Tibial nerve (tissue), 4 donors: ENCODE measurements around the gene MATN3. TPM values are rescaled to one million over a fixed set of nuclear protein-coding genes. Genes with fewer than 3 reads are reported as not detected.

Experiments
- DNase-seq, 2 donors: peaks; one replicate each; pipeline ENCODE4 v3.0.0-alpha.2; 2019; ENCODE audit warnings: low spot score in 2 of 2
- H3K27ac ChIP-seq, 4 donors: fragments of 200-600 bp; sonication (generic) in 3 of 4; one replicate each; pipeline ENCODE4 v1.5.1; 2017 to 2019; ENCODE audit warnings: mild to moderate bottlenecking in 1 of 4
- H3K27me3 ChIP-seq, 2 donors: fragments of 200-600 bp; sonication (generic) in 1 of 2; one replicate each; pipeline versions ENCODE4 v1.5.1 to v1.6.0; 2017 to 2019
- H3K36me3 ChIP-seq, 3 donors: fragments of 200-600 bp; sonication (generic); one replicate each; pipeline ENCODE4 v1.5.1; 2018 to 2019
- H3K4me1 ChIP-seq, 4 donors: fragments of 200-600 bp; sonication (generic) in 3 of 4; one replicate each; pipeline ENCODE4 v1.5.1; 2017 to 2019
- H3K4me3 ChIP-seq, 4 donors: fragments of 200-600 bp; sonication (generic) in 3 of 4; one replicate each; pipeline ENCODE4 v1.5.1; 2017 to 2019; ENCODE audit warnings: mild to moderate bottlenecking in 1 of 4, moderate library complexity in 1 of 4
- H3K9me3 ChIP-seq, 4 donors: fragments of 200-600 bp; sonication (generic) in 3 of 4; one replicate each; pipeline ENCODE4 v1.5.1; 2017 to 2019
- EP300 ChIP-seq, 2 donors: sonication (generic); formaldehyde crosslinking; IDR thresholded peaks; one replicate each; pipeline ENCODE4 v1.6.1; 2017; ENCODE audit warnings: antibody characterized with exemption in 2 of 2, mild to moderate bottlenecking in 1 of 2
- POLR2A ChIP-seq, 2 donors: fragments of 450-650 bp; IDR thresholded peaks; one replicate each; pipeline ENCODE4 v1.6.1; 2017; ENCODE audit warnings: antibody characterized with exemption in 2 of 2, mild to moderate bottlenecking in 2 of 2, moderate library complexity in 2 of 2
- WGBS, 2 donors: methylation state at CpG; one replicate each; pipeline ENCODE4 v1.1.5; 2018; 5-methylcytosine and 5-hydroxymethylcytosine counted together
- total RNA-seq, 4 donors: library from RNA; depleted of rRNA; stranded (reverse); fragments of >200 nt; gene quantifications; one replicate each; pipeline ENCODE4 v1.1.0, GENCODE V29; 2016
- TF ChIP-seq, protein P1 (sequence below), 5 experiments: fragments of 200-600 bp in 3 of 5; fragments of 450-650 bp in 2 of 5; sonication (generic) in 3 of 5; IDR thresholded peaks; one replicate each; pipeline ENCODE4 v1.5.1; 2016 to 2019; ENCODE audit warnings: antibody characterized with exemption in 5 of 5, mild to moderate bottlenecking in 3 of 5, moderate library complexity in 2 of 5

The MATN3 gene
- total RNA-seq, 4 donors from 2014 or later = 11.4 to 35.2 (median 29.8) TPM

GRCh38 chr2:19993731-19994130 is 18.7 kb downstream of the MATN3 start:
- peaks cover 0 to 12% (median 4%) of the 10 kb centered on the region in 4 donors for H3K4me1 ChIP-seq
- TF ChIP-seq, protein P1, sequence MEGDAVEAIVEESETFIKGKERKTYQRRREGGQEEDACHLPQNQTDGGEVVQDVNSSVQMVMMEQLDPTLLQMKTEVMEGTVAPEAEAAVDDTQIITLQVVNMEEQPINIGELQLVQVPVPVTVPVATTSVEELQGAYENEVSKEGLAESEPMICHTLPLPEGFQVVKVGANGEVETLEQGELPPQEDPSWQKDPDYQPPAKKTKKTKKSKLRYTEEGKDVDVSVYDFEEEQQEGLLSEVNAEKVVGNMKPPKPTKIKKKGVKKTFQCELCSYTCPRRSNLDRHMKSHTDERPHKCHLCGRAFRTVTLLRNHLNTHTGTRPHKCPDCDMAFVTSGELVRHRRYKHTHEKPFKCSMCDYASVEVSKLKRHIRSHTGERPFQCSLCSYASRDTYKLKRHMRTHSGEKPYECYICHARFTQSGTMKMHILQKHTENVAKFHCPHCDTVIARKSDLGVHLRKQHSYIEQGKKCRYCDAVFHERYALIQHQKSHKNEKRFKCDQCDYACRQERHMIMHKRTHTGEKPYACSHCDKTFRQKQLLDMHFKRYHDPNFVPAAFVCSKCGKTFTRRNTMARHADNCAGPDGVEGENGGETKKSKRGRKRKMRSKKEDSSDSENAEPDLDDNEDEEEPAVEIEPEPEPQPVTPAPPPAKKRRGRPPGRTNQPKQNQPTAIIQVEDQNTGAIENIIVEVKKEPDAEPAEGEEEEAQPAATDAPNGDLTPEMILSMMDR (IDR thresholded peaks at IDR 0.05) = no peak
- TF ChIP-seq EP300 (IDR thresholded peaks at IDR 0.05) (no peak), POLR2A (IDR thresholded peaks at IDR 0.05) (no peak)
- no peak overlapping the region for H3K4me3 ChIP-seq
- DNase-seq = no peak
- H3K36me3 ChIP-seq = no peaks in the 10 kb centered on the region
- no peaks in the 10 kb centered on the region for H3K9me3 ChIP-seq
- no peak overlapping the region for H3K27ac ChIP-seq
- no peaks in the 10 kb centered on the region for H3K27me3 ChIP-seq

- Histone ChIP-seq H3K27ac (no peak overlapping the region), H3K4me3 (no peak overlapping the region), H3K4me1 (peaks cover 0 to 22% (median 4%) of the 10 kb centered on the region in 4 donors), H3K9me3 (no peaks in the 10 kb centered on the region), H3K27me3 (no peaks in the 10 kb centered on the region), H3K36me3 (no peaks in the 10 kb centered on the region)
- WGBS, 2 donors = 88 to 94% methylated on average over 1 of the region's 1 CpG
- no peak for DNase-seq
- TF ChIP-seq POLR2A (IDR thresholded peaks at IDR 0.05) = no peak
- TF ChIP-seq, protein P1 (IDR thresholded peaks at IDR 0.05) = no peak
Observed at GRCh38 chr2:19991895-19992294, 20.6 kb downstream of the MATN3 start.

DNA sequence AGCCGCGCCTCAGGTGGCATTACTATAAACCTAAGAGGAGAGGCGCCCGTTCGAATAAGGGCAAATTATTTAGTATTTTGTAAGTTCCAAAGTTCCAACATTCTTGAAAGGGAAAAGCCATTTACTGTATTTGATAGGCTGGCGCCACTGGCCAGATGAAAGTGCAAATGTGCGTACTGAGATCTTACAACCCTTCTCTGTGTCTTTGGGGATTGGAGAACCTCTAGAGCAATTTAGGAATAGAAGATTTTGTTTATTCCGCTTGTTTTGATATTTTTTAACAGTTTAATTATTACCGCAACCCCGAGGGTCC is 22.1 kb downstream of the MATN3 start:
- Histone ChIP-seq H3K9me3 (no peaks in the 10 kb centered on the region), H3K27me3 (no peaks in the 10 kb centered on the region), H3K27ac (peak overlapping the region; percentile 56 to 83 (median 74)), H3K4me1 (peaks cover 0 to 22% (median 4%) of the 10 kb centered on the region in 4 donors), H3K4me3 (peak overlapping the region; percentile 54 to 81 (median 72)), H3K36me3 (no peaks in the 10 kb centered on the region)
- no peak for DNase-seq
- TF ChIP-seq EP300 (IDR thresholded peaks at IDR 0.05) = no peak
- TF ChIP-seq, protein P1 (IDR thresholded peaks at IDR 0.05) = no peak
- WGBS, 2 donors = 14 to 17% methylated on average over 10 of the region's 10 CpGs

DNA sequence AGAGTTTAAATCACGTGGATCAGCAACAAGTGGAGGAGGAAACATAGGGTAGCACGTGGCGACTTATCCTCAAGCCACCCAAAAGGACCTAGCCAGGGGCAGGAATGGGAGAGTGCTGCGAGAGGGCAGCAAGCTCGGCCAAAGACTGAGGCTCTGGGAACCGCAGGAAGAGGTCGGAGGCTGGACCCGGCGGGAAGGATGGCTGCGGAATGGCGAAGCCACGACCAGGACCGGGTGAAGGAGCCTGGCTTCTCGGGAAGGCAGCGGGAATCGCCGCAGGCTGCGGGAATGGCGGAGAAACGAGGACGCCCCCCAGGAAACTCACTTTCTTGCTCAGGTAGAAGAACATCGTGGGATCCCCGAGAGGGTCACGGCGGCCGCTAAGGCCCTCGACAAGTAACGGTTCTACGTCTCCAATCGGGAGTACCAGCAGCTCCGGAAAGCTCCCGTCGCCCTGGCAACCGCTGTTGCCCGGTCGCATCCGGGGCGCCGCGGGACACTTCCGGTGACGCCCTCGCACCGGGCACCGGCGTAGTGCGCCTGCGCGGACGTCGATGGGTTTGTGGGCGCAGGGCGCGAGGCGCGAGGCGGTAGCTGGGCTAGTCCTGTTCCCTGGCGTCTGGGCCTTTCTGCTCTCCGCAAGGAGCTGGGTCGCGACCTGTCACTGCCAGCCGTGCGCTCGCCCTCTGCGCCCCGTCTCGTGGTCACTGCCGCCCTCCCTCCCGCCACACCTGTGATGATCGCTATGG is 22.6 kb downstream of the MATN3 start, which contains the start of gene WDR35:
WDR35 (minus strand) TSS at position 439 of the 749 bp plus-strand sequence; CDS start at position 349, 90 bp downstream.
- H3K27ac ChIP-seq = peak within 1 kb of the TSS; percentile 56 to 83 (median 74)
- WGBS, 2 donors = 0 to 1% methylated on average over 32 to 64 of the region's 70 CpGs
- peak within 1 kb of the TSS; percentile 54 to 81 (median 72) for H3K4me3 ChIP-seq
- H3K4me1 ChIP-seq = peaks cover 0 to 22% (median 4%) of the 10 kb centered on the region in 4 donors
- peak; percentile 37 to 66 for TF ChIP-seq POLR2A (IDR thresholded peaks at IDR 0.05)
- peak; percentile 57 to 87 for TF ChIP-seq EP300 (IDR thresholded peaks at IDR 0.05)
- TF ChIP-seq, protein P1 (IDR thresholded peaks at IDR 0.05) = no peak
- H3K9me3 ChIP-seq = no peaks in the 10 kb centered on the region
- no peaks in the 10 kb centered on the region for H3K27me3 ChIP-seq
- H3K36me3 ChIP-seq = peaks cover 0 to 1% (median 0%) of the 10 kb centered on the region in 3 donors
- peak; percentile 77 to 81 for DNase-seq

DNA sequence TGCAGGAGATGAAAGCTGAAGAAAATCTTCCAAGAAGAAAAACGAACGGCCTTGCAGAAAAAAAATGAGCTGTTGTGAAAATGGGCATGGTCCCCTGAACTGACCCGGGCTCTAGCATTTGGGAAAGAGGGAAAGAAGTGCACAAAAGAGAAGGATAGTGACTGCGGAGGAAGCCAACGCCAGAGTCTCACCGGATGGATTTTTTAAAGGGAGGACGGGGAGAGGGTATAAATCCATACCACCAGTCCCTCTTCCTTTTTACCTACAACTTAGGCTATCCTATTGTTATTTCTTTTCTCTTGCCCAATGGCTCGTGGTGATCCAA is 23.2 kb downstream of the MATN3 start:
- no peak for DNase-seq
- Histone ChIP-seq H3K27ac (peak overlapping the region in 3 of 4 donors; percentile 73 to 83 (median 75)), H3K9me3 (no peaks in the 10 kb centered on the region), H3K4me3 (peak overlapping the region; percentile 54 to 81 (median 72)), H3K27me3 (no peaks in the 10 kb centered on the region), H3K4me1 (peaks cover 0 to 22% (median 4%) of the 10 kb centered on the region in 4 donors), H3K36me3 (peaks cover 0 to 5% (median 0%) of the 10 kb centered on the region in 3 donors)
- TF ChIP-seq, protein P1 (IDR thresholded peaks at IDR 0.05) = no peak
- no peak for TF ChIP-seq POLR2A (IDR thresholded peaks at IDR 0.05)
- no peak for TF ChIP-seq EP300 (IDR thresholded peaks at IDR 0.05)
- 2 to 7% methylated on average over 8 of the region's 8 CpGs for WGBS, 2 donors
